ENCODE results near the gene LRRC3.

Gene LRRC3

GRCh38 chr21:44424608-44425306, 30.6 kb upstream of the LRRC3 start:
- no peak for DNase-seq

DNA sequence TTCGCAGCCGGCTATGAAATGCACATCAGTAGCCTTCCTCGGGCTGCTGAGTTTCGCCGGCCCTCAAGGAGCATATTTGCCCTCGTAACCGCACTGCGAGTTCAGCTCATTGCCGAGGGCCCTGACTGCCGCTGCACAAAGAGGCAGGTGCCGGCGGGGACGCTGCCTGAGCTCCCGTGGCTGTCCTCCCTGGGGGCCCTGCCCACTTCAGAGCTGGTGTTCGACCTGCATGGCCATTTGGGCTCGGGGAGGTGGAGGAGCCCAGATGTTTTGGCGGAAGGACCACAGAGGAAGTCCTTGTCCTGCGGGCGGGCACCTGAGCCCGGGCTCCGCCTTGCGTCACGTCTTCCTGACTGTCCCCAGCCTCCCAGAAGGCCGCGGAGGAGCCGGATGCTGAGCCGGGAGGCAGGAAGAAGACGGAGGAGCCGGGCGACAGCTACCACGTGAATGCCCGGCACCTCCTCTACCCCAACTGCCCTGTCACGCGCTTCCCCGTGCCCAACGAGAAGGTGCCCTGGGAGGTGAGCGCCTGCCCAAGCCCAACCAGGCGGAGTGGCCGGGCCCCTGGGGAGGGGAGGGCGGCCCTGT, 29.9 kb upstream of the LRRC3 start:
- DNase-seq: no peak

- no peak for DNase-seq
Observed at GRCh38 chr21:44425895-44426662, 29.2 kb upstream of the LRRC3 start.

- DNase-seq: no peak
Observed at GRCh38 chr21:44426663-44427191, 28.6 kb upstream of the LRRC3 start.

- no peak for DNase-seq
Observed at GRCh38 chr21:44427241-44428120, 27.8 kb upstream of the LRRC3 start.

DNA sequence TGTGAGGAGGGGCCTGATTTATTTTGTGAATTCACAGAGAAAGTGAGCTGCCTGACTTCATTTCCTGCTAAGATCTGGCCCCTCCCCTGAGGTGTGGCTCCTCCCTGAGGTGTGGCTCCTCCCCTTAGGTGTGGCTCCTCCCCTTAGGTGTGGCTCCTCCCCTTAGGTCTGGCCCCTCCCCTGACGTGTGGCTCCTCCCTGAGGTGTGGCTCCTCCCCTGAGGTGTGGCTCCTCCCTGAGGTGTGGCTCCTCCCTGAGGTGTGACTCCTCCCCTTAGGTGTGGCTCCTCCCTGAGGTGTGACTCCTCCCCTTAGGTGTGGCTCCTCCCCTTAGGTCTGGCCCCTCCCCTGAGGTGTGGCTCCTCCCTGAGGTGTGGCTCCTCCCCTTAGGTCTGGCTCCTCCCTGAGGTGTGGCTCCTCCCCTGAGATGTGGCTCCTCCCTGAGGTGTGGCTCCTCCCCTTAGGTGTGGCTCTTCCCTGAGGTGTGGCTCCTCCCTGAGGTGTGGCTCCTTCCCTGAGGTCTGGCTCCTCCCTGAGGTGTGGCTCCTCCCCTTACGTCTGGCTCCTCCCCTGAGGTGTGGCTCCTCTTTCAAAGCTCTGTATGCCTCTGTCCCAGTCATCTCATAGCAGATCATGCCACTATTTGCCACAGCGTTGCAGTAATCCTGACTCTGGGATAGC, 26.9 kb upstream of the LRRC3 start:
- peak; percentile 24 for DNase-seq

- DNase-seq: no peak
Observed at GRCh38 chr21:44429894-44430293, 25.4 kb upstream of the LRRC3 start.

- no peak for DNase-seq
Observed at GRCh38 chr21:44431300-44431699, 24.0 kb upstream of the LRRC3 start.

- no peak for DNase-seq
Observed at GRCh38 chr21:44432841-44433790, 22.2 kb upstream of the LRRC3 start.

DNA sequence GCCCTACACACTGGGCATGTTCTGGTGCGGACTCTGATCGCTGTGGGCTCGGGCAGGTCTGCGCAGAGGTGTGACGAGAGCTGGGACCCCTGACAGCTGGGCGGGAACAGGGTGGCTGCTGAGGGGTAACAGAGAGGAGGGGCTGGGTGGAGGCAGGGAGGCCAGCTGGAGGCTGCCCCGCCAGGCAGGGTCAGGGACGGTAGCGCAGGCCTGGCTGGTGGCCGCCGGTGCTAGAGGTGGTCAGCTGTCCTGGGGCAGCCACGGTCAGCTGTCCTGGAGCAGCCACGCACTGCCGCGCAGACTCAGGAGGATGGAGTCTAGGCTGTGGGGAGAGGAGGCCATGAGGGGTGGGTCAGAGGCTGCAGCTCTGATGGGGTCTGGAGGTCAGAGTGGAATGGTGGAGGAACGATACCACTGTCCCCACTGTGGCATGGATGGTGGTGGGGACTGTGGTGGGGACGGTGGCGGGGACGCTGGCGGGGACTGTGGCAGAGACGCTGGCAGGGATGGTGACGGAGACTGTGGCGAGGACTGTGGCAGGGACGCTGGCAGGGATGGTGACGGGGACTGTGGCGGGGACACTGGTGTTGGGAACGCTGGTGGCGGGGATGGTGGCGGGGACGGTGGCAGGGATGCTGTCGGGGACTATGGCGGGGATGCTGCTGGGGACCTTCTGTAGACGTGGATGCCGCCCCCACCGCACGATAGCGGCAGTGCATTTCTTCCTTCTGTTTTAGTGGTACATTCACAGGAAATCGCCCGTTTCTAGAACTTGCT, 21.3 kb upstream of the LRRC3 start:
- DNase-seq: no peak

GRCh38 chr21:44434568-44434925, 20.8 kb upstream of the LRRC3 start:
- no peak for DNase-seq

GRCh38 chr21:44434936-44435635, 20.2 kb upstream of the LRRC3 start:
- no peak for DNase-seq

GRCh38 chr21:44436111-44436611, 19.1 kb upstream of the LRRC3 start:
- no peak for DNase-seq

- DNase-seq: no peak
Observed at GRCh38 chr21:44436958-44437357, 18.4 kb upstream of the LRRC3 start.

DNA sequence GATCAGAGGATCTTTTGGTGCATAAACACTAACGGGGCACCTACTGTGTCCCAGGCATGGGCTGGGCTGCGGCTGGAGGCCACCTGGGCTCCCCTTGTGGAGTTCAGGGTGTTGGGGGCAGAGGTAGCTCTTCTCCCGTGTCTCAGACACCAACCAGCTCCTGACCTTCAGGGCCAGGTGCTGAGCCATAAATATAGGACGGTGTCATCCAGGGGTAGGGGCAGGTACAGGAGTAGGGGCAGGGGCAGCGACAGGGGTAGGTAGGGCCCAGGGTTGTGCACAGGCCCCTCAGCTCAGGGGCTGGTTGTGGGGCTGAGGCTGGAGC, 18.0 kb upstream of the LRRC3 start:
- no peak for DNase-seq

- no peak for DNase-seq
Observed at GRCh38 chr21:44437696-44438431, 17.4 kb upstream of the LRRC3 start.

- no peak for DNase-seq
Observed at GRCh38 chr21:44438531-44439210, 16.6 kb upstream of the LRRC3 start.

GRCh38 chr21:44439211-44439600, 16.1 kb upstream of the LRRC3 start:
- DNase-seq: no peak
